ENCODE measurements around the gene KLHL29. TPM values are rescaled to one million over a fixed set of nuclear protein-coding genes. Genes with fewer than 3 reads are reported as not detected.

The KLHL29 gene
- total and polyA plus RNA-seq, 2 of the 13 experiments (the other 11 are each of a cell fraction or from before 2014, with no cell fraction given): 0.01 TPM; not detected in 1

GRCh38 chr2:23531881-23532280 lies 146.9 kb downstream of the KLHL29 start:
- Histone ChIP-seq H3K4me3 (replicated peaks in 1 of 3; ENCODE audit: insufficient read depth in 1 of 3, low read depth in 2 of 3, low read length in 3 of 3) (no peak overlapping the region), H3K27me3 (ENCODE audit: control insufficient read depth in 1 of 2, insufficient read depth in 2 of 2, low read length in 2 of 2) (peaks cover 4 to 73% of the 10 kb centered on the region in 2 experiments), H4K20me1 (ENCODE audit: insufficient read depth, low read length) (no peaks in the 10 kb centered on the region), H2AFZ (ENCODE audit: low read length) (no peak overlapping the region), H3K9me3 (ENCODE audit: low read length) (no peaks in the 10 kb centered on the region), H3K36me3 (replicated peaks in 1 of 2; ENCODE audit: control insufficient read depth in 1 of 2, insufficient read depth in 2 of 2, low read length in 2 of 2) (no peaks in the 10 kb centered on the region), H3K27ac (ENCODE audit: extremely low read length, insufficient read depth, low read length) (no peak overlapping the region), H3K4me1 (ENCODE audit: insufficient read depth, low read length) (peaks cover 21% of the 10 kb centered on the region), H3K4me2 (ENCODE audit: low read depth, low read length) (no peak overlapping the region), H3K79me2 (ENCODE audit: insufficient read depth, low read length) (no peaks in the 10 kb centered on the region), H3K9ac (ENCODE audit: insufficient read depth, low read depth, low read length) (no peak overlapping the region)
- TF ChIP-seq ZNF24 (IDR thresholded peaks at IDR 0.05) (no peak), SIN3B (IDR thresholded peaks at IDR 0.05; ENCODE audit: low read length) (no peak), RAD51 (IDR thresholded peaks at IDR 0.05; ENCODE audit: borderline replicate concordance) (no peak), ZNF550 (CRISPR knock-in tag; IDR thresholded peaks at IDR 0.05; ENCODE audit: borderline replicate concordance) (no peak), MXI1 (IDR thresholded peaks at IDR 0.05; ENCODE audit: borderline replicate concordance, low read depth, low read length) (no peak), SPEN (CRISPR knock-in tag; IDR thresholded peaks at IDR 0.05; ENCODE audit: low read depth) (no peak)
- no peak for FAIRE-seq
- ChIA-PET CTCF (ENCODE audit: low intra/inter-chr PET ratio, low total read pairs) (no interaction called here), POLR2A (no interaction called here)
- in situ Hi-C loops (cut with HindIII; ENCODE audit: extremely low pct_ligation_motif_present, low pct_unique_long_range_greater_than_20kb) (no loop called here), intact Hi-C loops (cut with micrococcal nuclease; ENCODE audit: unreplicated experiment) (no loop called here)
- WGBS (ENCODE audit: low lambda C conversion rate): 45% methylated on average over 8 of the region's 8 CpGs
- no TSS peak for BruUV-seq (replicated peaks)
- DNase-seq (ENCODE audit: low spot score): no peak
- ATAC-seq: no peak

- no peak overlapping the region for H3K27ac ChIP-seq (ENCODE audit: extremely low read length, insufficient read depth, low read length)
- DNase-seq (ENCODE audit: low spot score) (no peak), ATAC-seq (peak; percentile 44), FAIRE-seq (no peak)
- no TSS peak for BruUV-seq (replicated peaks)
- no peaks in the 10 kb centered on the region for H3K36me3 ChIP-seq (replicated peaks in 1 of 2; ENCODE audit: control insufficient read depth in 1 of 2, insufficient read depth in 2 of 2, low read length in 2 of 2)
- peaks cover 1 to 73% of the 10 kb centered on the region in 2 experiments for H3K27me3 ChIP-seq (ENCODE audit: control insufficient read depth in 1 of 2, insufficient read depth in 2 of 2, low read length in 2 of 2)
- no peak overlapping the region for H3K9ac ChIP-seq (ENCODE audit: insufficient read depth, low read depth, low read length)
- CTCF ChIA-PET (ENCODE audit: low intra/inter-chr PET ratio, low total read pairs): no interaction called here
- WGBS (ENCODE audit: low lambda C conversion rate): 28% methylated on average over 20 of the region's 23 CpGs
- in situ Hi-C loops (cut with HindIII; ENCODE audit: extremely low pct_ligation_motif_present, low pct_unique_long_range_greater_than_20kb): no loop called here
- no peaks in the 10 kb centered on the region for H4K20me1 ChIP-seq (ENCODE audit: insufficient read depth, low read length)
- no peak overlapping the region for H2AFZ ChIP-seq (ENCODE audit: low read length)
- no peaks in the 10 kb centered on the region for H3K9me3 ChIP-seq (ENCODE audit: low read length)
- H3K79me2 ChIP-seq (ENCODE audit: insufficient read depth, low read length): no peaks in the 10 kb centered on the region
- TF ChIP-seq FLYWCH1 (CRISPR knock-in tag; IDR thresholded peaks at IDR 0.05): no peak
- TF ChIP-seq CERS6 (CRISPR knock-in tag; IDR thresholded peaks at IDR 0.05): no peak
- no peak for TF ChIP-seq SP140L (CRISPR knock-in tag; IDR thresholded peaks at IDR 0.05; ENCODE audit: borderline replicate concordance)
- no peak for TF ChIP-seq NFE2 (CRISPR knock-in tag; IDR thresholded peaks at IDR 0.05)
- TF ChIP-seq KDM5B (CRISPR knock-in tag; IDR thresholded peaks at IDR 0.05; ENCODE audit: borderline replicate concordance): 0 out of 2 replicates have a peak, but pooled peaks have one; percentile 33
- intact Hi-C loops (cut with micrococcal nuclease; ENCODE audit: unreplicated experiment): no loop called here
- H3K4me1 ChIP-seq (ENCODE audit: insufficient read depth, low read length): peaks cover 21% of the 10 kb centered on the region
- POLR2A ChIA-PET: no interaction called here
- peak overlapping the region; percentile 36 for H3K4me2 ChIP-seq (ENCODE audit: low read depth, low read length)
- H3K4me3 ChIP-seq (replicated peaks in 1 of 3; ENCODE audit: insufficient read depth in 1 of 3, low read depth in 2 of 3, low read length in 3 of 3): no peak overlapping the region; a peak in 2 of 6 replicates
Observed at GRCh38 chr2:23532391-23533337, 147.7 kb downstream of the KLHL29 start.

Measured in HepG2 (cell line).